GM12878 (cell line): ENCODE data around the gene OR52N2. TPM values are rescaled to one million over a fixed set of nuclear protein-coding genes. Genes with fewer than 3 reads are reported as not detected.

ENCODE experiments used
- SIX5 ChIP-seq: IDR thresholded peaks from 2 replicates; pipeline ENCODE4 v1.6.1; 2011; ENCODE audit warnings: mild to moderate bottlenecking, low read depth, low read length, moderate library complexity; ENCODE audit not compliant: severe bottlenecking
- SPI1 ChIP-seq: IDR thresholded peaks from 2 replicates; pipeline ENCODE4 v1.6.1; 2011; ENCODE audit warnings: low read depth, mild to moderate bottlenecking, low read length, moderate library complexity, borderline replicate concordance; ENCODE audit not compliant: insufficient read depth
- SREBF1 ChIP-seq: IDR thresholded peaks from 2 replicates; pipeline ENCODE4 v1.6.1; 2012; ENCODE audit warnings: mild to moderate bottlenecking, low read length
- ZNF24 ChIP-seq: fragments of 450-650 bp; IDR thresholded peaks from 2 replicates; pipeline ENCODE4 v1.6.1; 2017; ENCODE audit warnings: antibody characterized with exemption, mild to moderate bottlenecking
- polyA plus RNA-seq, 11 experiments: library from polyadenylated mRNA; depleted of rRNA in 4 of 11; unstranded in 6 of 11; stranded (reverse) in 5 of 11; fragments of >200 nt; fragmentation: Nextera tagmentation in 4 of 11; fragmentation: Illumina TruSeq in 1 of 11; extraction: Ambion mirVana in 4 of 11; extraction: Trizol in 1 of 11; gene quantifications; 1 replicate in 1 of 11; 2 replicates in 10 of 11; pipeline versions ENCODE4 v1.2.1 to v1.2.3, GENCODE V29; 2011 to 2016; ENCODE audit warnings: inconsistent platforms in 2 of 11, missing spikeins in 2 of 11, low read depth in 1 of 11
- total RNA-seq, 4 experiments: library from RNA; depleted of rRNA in 3 of 4; stranded (reverse); fragments of >200 nt in 3 of 4; fragmentation: Illumina TruSeq in 1 of 4; extraction: Trizol in 1 of 4; gene quantifications; 2 replicates each; pipeline versions ENCODE4 v1.2.1 to v1.2.3, GENCODE V29; 2013 to 2021
- TF ChIP-seq, protein P1 (sequence below): IDR thresholded peaks from 2 replicates; pipeline ENCODE4 v1.6.1; 2012; ENCODE audit warnings: low read depth, low read length, improper control_type of control experiment

OR52N2 gene
- total and polyA plus RNA-seq, 10 of the 15 experiments (the other 5 are each of a cell fraction or from before 2014, with no cell fraction given), result 0.06 to 0.42 (median 0.24) TPM; not detected in 5

DNA sequence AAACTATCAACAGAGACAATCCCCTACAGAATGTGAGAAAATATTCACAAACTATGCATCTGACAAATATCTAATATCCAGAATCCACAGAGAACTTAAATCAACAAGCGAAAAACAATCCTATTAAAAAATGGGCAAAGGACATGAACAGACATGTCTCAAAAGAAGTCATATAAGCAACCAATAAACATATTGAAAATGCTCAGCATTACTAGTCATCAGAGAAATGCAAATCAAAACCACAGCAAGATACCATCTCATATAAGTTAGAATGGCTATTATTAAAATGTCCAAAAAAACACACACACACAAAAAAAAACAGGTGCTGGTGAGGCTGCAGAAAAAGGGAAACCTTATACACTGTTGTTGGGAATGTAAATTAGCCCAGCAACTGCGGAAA, 57.1 kb downstream of the OR52N2 start (continued):
- TF ChIP-seq, protein P1, sequence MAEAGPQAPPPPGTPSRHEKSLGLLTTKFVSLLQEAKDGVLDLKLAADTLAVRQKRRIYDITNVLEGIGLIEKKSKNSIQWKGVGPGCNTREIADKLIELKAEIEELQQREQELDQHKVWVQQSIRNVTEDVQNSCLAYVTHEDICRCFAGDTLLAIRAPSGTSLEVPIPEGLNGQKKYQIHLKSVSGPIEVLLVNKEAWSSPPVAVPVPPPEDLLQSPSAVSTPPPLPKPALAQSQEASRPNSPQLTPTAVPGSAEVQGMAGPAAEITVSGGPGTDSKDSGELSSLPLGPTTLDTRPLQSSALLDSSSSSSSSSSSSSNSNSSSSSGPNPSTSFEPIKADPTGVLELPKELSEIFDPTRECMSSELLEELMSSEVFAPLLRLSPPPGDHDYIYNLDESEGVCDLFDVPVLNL, result no peak
- TF ChIP-seq SREBF1, result no peak
- TF ChIP-seq ZNF24, result no peak
- no peak for TF ChIP-seq SIX5
- no peak for TF ChIP-seq SPI1

Other genes with a start within 250 kb of the OR52N2 start
Only the 7 nearest of the 18 such genes appear.
- gene OR56B1, start 72.5 kb upstream of the OR52N2 start, total RNA-seq (2014; rRNA removed), result 0.49 and 0.51 TPM in 2 replicates
- gene OR56B1, start 72.5 kb upstream of the OR52N2 start, total RNA-seq (2014; rRNA removed; fragmentation: Illumina TruSeq; extraction: Trizol), result 0.23 and 0.36 TPM in 2 replicates
- gene OR56B1, start 72.5 kb upstream of the OR52N2 start, total RNA-seq (2021), result 0.21 TPM in 1 of 2 replicates, not detected in the other
- 0.71 and 1.1 TPM in 2 replicates for gene OR56B1, start 72.5 kb upstream of the OR52N2 start, polyA plus RNA-seq (2011; rRNA removed)
- gene OR56B1, start 72.5 kb upstream of the OR52N2 start, polyA plus RNA-seq (2014; fragmentation: Illumina TruSeq; extraction: Trizol), result 0.21 and 0.38 TPM in 2 replicates
- under 1 TPM in 1 of 2 experiments, not detected in 1; 0.04 TPM for gene OR56B1, start 72.5 kb upstream of the OR52N2 start, polyA plus RNA-seq (2014; fragmentation: Nextera tagmentation; extraction: Ambion mirVana)
- gene OR56B1, start 72.5 kb upstream of the OR52N2 start, polyA plus RNA-seq (2014; rRNA removed), result 0.19 and 0.44 TPM in 2 replicates
- gene OR56B1, start 72.5 kb upstream of the OR52N2 start, polyA plus RNA-seq (2016; fragmentation: Nextera tagmentation; extraction: Ambion mirVana), result not detected
- gene OR52N4, start 54.7 kb upstream of the OR52N2 start, total RNA-seq (2014; rRNA removed), result 0.85 and 1.3 TPM in 2 replicates
- gene OR52N4, start 54.7 kb upstream of the OR52N2 start, total RNA-seq (2014; rRNA removed; fragmentation: Illumina TruSeq; extraction: Trizol), result 0.67 and 0.83 TPM in 2 replicates
- gene OR52N4, start 54.7 kb upstream of the OR52N2 start, total RNA-seq (2021), result 0.37 and 0.41 TPM in 2 replicates
- gene OR52N4, start 54.7 kb upstream of the OR52N2 start, polyA plus RNA-seq (2011; rRNA removed), result 8.6 and 9.4 TPM in 2 replicates
- gene OR52N4, start 54.7 kb upstream of the OR52N2 start, polyA plus RNA-seq (2014; fragmentation: Illumina TruSeq; extraction: Trizol), result 0.76 and 1.7 TPM in 2 replicates
- gene OR52N4, start 54.7 kb upstream of the OR52N2 start, polyA plus RNA-seq (2014; fragmentation: Nextera tagmentation; extraction: Ambion mirVana), result under 1 TPM; 0.16 to 0.35 TPM
- gene OR52N4, start 54.7 kb upstream of the OR52N2 start, polyA plus RNA-seq (2014; rRNA removed), result 0.33 and 1.2 TPM in 2 replicates
- under 1 TPM in 1 of 2 experiments, not detected in 1; 0.21 TPM for gene OR52N4, start 54.7 kb upstream of the OR52N2 start, polyA plus RNA-seq (2016; fragmentation: Nextera tagmentation; extraction: Ambion mirVana)
- not detected in 2 replicates for gene OR52N5, start 25.6 kb upstream of the OR52N2 start, total RNA-seq (2014; rRNA removed)
- not detected in 2 replicates for gene OR52N5, start 25.6 kb upstream of the OR52N2 start, total RNA-seq (2014; rRNA removed; fragmentation: Illumina TruSeq; extraction: Trizol)
- gene OR52N5, start 25.6 kb upstream of the OR52N2 start, total RNA-seq (2021), result not detected in 2 replicates
- not detected in 2 replicates for gene OR52N5, start 25.6 kb upstream of the OR52N2 start, polyA plus RNA-seq (2011; rRNA removed)
- gene OR52N5, start 25.6 kb upstream of the OR52N2 start, polyA plus RNA-seq (2014; fragmentation: Illumina TruSeq; extraction: Trizol), result not detected in 2 replicates
- not detected for gene OR52N5, start 25.6 kb upstream of the OR52N2 start, polyA plus RNA-seq (2014; fragmentation: Nextera tagmentation; extraction: Ambion mirVana)
- not detected in 2 replicates for gene OR52N5, start 25.6 kb upstream of the OR52N2 start, polyA plus RNA-seq (2014; rRNA removed)
- gene OR52N5, start 25.6 kb upstream of the OR52N2 start, polyA plus RNA-seq (2016; fragmentation: Nextera tagmentation; extraction: Ambion mirVana), result not detected
- gene OR52N1, start 17.7 kb upstream of the OR52N2 start, total RNA-seq (2014; rRNA removed), result not detected in 2 replicates
- not detected in 2 replicates for gene OR52N1, start 17.7 kb upstream of the OR52N2 start, total RNA-seq (2014; rRNA removed; fragmentation: Illumina TruSeq; extraction: Trizol)
- not detected in 2 replicates for gene OR52N1, start 17.7 kb upstream of the OR52N2 start, total RNA-seq (2021)
- gene OR52N1, start 17.7 kb upstream of the OR52N2 start, polyA plus RNA-seq (2011; rRNA removed), result 0.04 and 0.13 TPM in 2 replicates
- gene OR52N1, start 17.7 kb upstream of the OR52N2 start, polyA plus RNA-seq (2014; fragmentation: Illumina TruSeq; extraction: Trizol), result not detected in 2 replicates
- gene OR52N1, start 17.7 kb upstream of the OR52N2 start, polyA plus RNA-seq (2014; fragmentation: Nextera tagmentation; extraction: Ambion mirVana), result not detected
- not detected in 2 replicates for gene OR52N1, start 17.7 kb upstream of the OR52N2 start, polyA plus RNA-seq (2014; rRNA removed)
- not detected for gene OR52N1, start 17.7 kb upstream of the OR52N2 start, polyA plus RNA-seq (2016; fragmentation: Nextera tagmentation; extraction: Ambion mirVana)
- gene OR52E6, start 33.0 kb downstream of the OR52N2 start, total RNA-seq (2014; rRNA removed), result not detected in 2 replicates
- gene OR52E6, start 33.0 kb downstream of the OR52N2 start, total RNA-seq (2014; rRNA removed; fragmentation: Illumina TruSeq; extraction: Trizol), result not detected in 2 replicates
- not detected in 2 replicates for gene OR52E6, start 33.0 kb downstream of the OR52N2 start, total RNA-seq (2021)
- not detected in 2 replicates for gene OR52E6, start 33.0 kb downstream of the OR52N2 start, polyA plus RNA-seq (2011; rRNA removed)
- not detected in 2 replicates for gene OR52E6, start 33.0 kb downstream of the OR52N2 start, polyA plus RNA-seq (2014; fragmentation: Illumina TruSeq; extraction: Trizol)
- gene OR52E6, start 33.0 kb downstream of the OR52N2 start, polyA plus RNA-seq (2014; fragmentation: Nextera tagmentation; extraction: Ambion mirVana), result not detected
- not detected in 2 replicates for gene OR52E6, start 33.0 kb downstream of the OR52N2 start, polyA plus RNA-seq (2014; rRNA removed)
- gene OR52E6, start 33.0 kb downstream of the OR52N2 start, polyA plus RNA-seq (2016; fragmentation: Nextera tagmentation; extraction: Ambion mirVana), result not detected
- gene OR52E8, start 48.8 kb downstream of the OR52N2 start, total RNA-seq (2014; rRNA removed), result not detected in 2 replicates
- gene OR52E8, start 48.8 kb downstream of the OR52N2 start, total RNA-seq (2014; rRNA removed; fragmentation: Illumina TruSeq; extraction: Trizol), result not detected in 2 replicates
- gene OR52E8, start 48.8 kb downstream of the OR52N2 start, total RNA-seq (2021), result not detected in 2 replicates
- gene OR52E8, start 48.8 kb downstream of the OR52N2 start, polyA plus RNA-seq (2011; rRNA removed), result not detected in 2 replicates
- not detected in 2 replicates for gene OR52E8, start 48.8 kb downstream of the OR52N2 start, polyA plus RNA-seq (2014; fragmentation: Illumina TruSeq; extraction: Trizol)
- not detected for gene OR52E8, start 48.8 kb downstream of the OR52N2 start, polyA plus RNA-seq (2014; fragmentation: Nextera tagmentation; extraction: Ambion mirVana)
- gene OR52E8, start 48.8 kb downstream of the OR52N2 start, polyA plus RNA-seq (2014; rRNA removed), result not detected in 2 replicates
- gene OR52E8, start 48.8 kb downstream of the OR52N2 start, polyA plus RNA-seq (2016; fragmentation: Nextera tagmentation; extraction: Ambion mirVana), result not detected
- gene OR52E4, start 71.7 kb downstream of the OR52N2 start, total RNA-seq (2014; rRNA removed), result not detected in 2 replicates
- not detected in 2 replicates for gene OR52E4, start 71.7 kb downstream of the OR52N2 start, total RNA-seq (2014; rRNA removed; fragmentation: Illumina TruSeq; extraction: Trizol)
- not detected in 2 replicates for gene OR52E4, start 71.7 kb downstream of the OR52N2 start, total RNA-seq (2021)
- gene OR52E4, start 71.7 kb downstream of the OR52N2 start, polyA plus RNA-seq (2011; rRNA removed), result not detected in 2 replicates
- not detected in 2 replicates for gene OR52E4, start 71.7 kb downstream of the OR52N2 start, polyA plus RNA-seq (2014; fragmentation: Illumina TruSeq; extraction: Trizol)
- not detected for gene OR52E4, start 71.7 kb downstream of the OR52N2 start, polyA plus RNA-seq (2014; fragmentation: Nextera tagmentation; extraction: Ambion mirVana)
- gene OR52E4, start 71.7 kb downstream of the OR52N2 start, polyA plus RNA-seq (2014; rRNA removed), result not detected in 2 replicates
- not detected for gene OR52E4, start 71.7 kb downstream of the OR52N2 start, polyA plus RNA-seq (2016; fragmentation: Nextera tagmentation; extraction: Ambion mirVana)